ENCODE results near the gene TIAL1.
"Not testable (repeated sequence)": the region's sequence is repeated elsewhere in the genome, so short reads cannot be mapped to it uniquely, and the experiment has no call there.

TIAL1 gene

GRCh38 chr10:119535305-119535704, 61.5 kb downstream of the TIAL1 start:
- Histone ChIP-seq H3K4me1 (peaks cover 50% of the 10 kb centered on the region), H3K36me3 (peaks cover 6% of the 10 kb centered on the region; the same call in 1 of the 2 replicates), H3K4me3 (no peak overlapping the region), H3K4me2 (no peak overlapping the region), H3K27me3 (no peaks in the 10 kb centered on the region), H3K9ac (no peak overlapping the region), H4K20me1 (peaks cover 45% of the 10 kb centered on the region), H3K9me3 (no peaks in the 10 kb centered on the region), H3K27ac (no peak overlapping the region)
- TF ChIP-seq Cebpa-rat (IDR thresholded peaks at IDR 0.05): no peak

GRCh38 chr10:119533473-119533872, 63.3 kb downstream of the TIAL1 start:
- H3K4me1 ChIP-seq: peaks cover 42% of the 10 kb centered on the region

GRCh38 chr10:119532791-119533190, 64.0 kb downstream of the TIAL1 start:
- not testable (repeated sequence) for H3K27me3 ChIP-seq, H3K4me3 ChIP-seq, H3K9me3 ChIP-seq, H3K4me2 ChIP-seq, H3K9ac ChIP-seq, H3K27ac ChIP-seq, H3K36me3 ChIP-seq
- H3K4me1 ChIP-seq: peaks cover 36% of the 10 kb centered on the region
- H4K20me1 ChIP-seq: peaks cover 23% of the 10 kb centered on the region

More at GRCh38 chr10:119533473-119533872, 63.3 kb downstream of the TIAL1 start:
- peaks cover 6% of the 10 kb centered on the region; the same call in 1 of the 2 replicates for H3K36me3 ChIP-seq
- H3K4me3 ChIP-seq: no peak overlapping the region
- TF ChIP-seq Cebpa-rat (IDR thresholded peaks at IDR 0.05): no peak
- H4K20me1 ChIP-seq: peaks cover 27% of the 10 kb centered on the region
- H3K4me2 ChIP-seq: no peak overlapping the region
- no peak overlapping the region for H3K9ac ChIP-seq
- H3K27me3 ChIP-seq: no peaks in the 10 kb centered on the region
- H3K27ac ChIP-seq: no peak overlapping the region
- no peaks in the 10 kb centered on the region for H3K9me3 ChIP-seq

GRCh38 chr10:119532251-119532650, 64.5 kb downstream of the TIAL1 start:
- not testable (repeated sequence) for H3K4me2 ChIP-seq, H3K9ac ChIP-seq, H3K36me3 ChIP-seq, H3K4me3 ChIP-seq, H3K27ac ChIP-seq, H3K9me3 ChIP-seq, H3K27me3 ChIP-seq
- H3K4me1 ChIP-seq: peaks cover 33% of the 10 kb centered on the region
- H4K20me1 ChIP-seq: peaks cover 23% of the 10 kb centered on the region

- no peak overlapping the region for H3K4me2 ChIP-seq
- peaks cover 2% of the 10 kb centered on the region; the same call in 1 of the 2 replicates for H3K36me3 ChIP-seq
- TF ChIP-seq Cebpa-rat (IDR thresholded peaks at IDR 0.05): no peak
- H3K9me3 ChIP-seq: no peaks in the 10 kb centered on the region
- no peaks in the 10 kb centered on the region for H3K27me3 ChIP-seq
- H4K20me1 ChIP-seq: peaks cover 21% of the 10 kb centered on the region
- no peak overlapping the region for H3K27ac ChIP-seq
- H3K4me3 ChIP-seq: no peak overlapping the region
- peaks cover 29% of the 10 kb centered on the region for H3K4me1 ChIP-seq
- no peak overlapping the region for H3K9ac ChIP-seq
Observed at GRCh38 chr10:119531067-119531466, 65.7 kb downstream of the TIAL1 start.

- H3K27ac ChIP-seq: not testable (repeated sequence)
Observed at GRCh38 chr10:119528663-119529237, 68.0 kb downstream of the TIAL1 start.

GRCh38 chr10:119526621-119527592, 69.9 kb downstream of the TIAL1 start:
- no peak overlapping the region for H3K27ac ChIP-seq
- H3K9ac ChIP-seq: no peak overlapping the region

More at GRCh38 chr10:119528663-119529237, 68.0 kb downstream of the TIAL1 start:
- Histone ChIP-seq H3K4me1 (peaks cover 22% of the 10 kb centered on the region), H3K4me2 (peak overlapping the region; percentile 5; the same call in 1 of the 2 replicates), H3K36me3 (peaks cover 18% of the 10 kb centered on the region), H4K20me1 (peaks cover 14% of the 10 kb centered on the region)
- not testable (repeated sequence) for H3K4me3 ChIP-seq, H3K9me3 ChIP-seq, H3K27me3 ChIP-seq, H3K9ac ChIP-seq

GRCh38 chr10:119526149-119526548, 70.6 kb downstream of the TIAL1 start:
- Histone ChIP-seq H3K27me3 (no peaks in the 10 kb centered on the region), H3K36me3 (peaks cover 39% of the 10 kb centered on the region), H3K4me3 (no peak overlapping the region), H3K27ac (no peak overlapping the region), H4K20me1 (peaks cover 7% of the 10 kb centered on the region; the same call in 1 of the 2 replicates), H3K9me3 (no peaks in the 10 kb centered on the region), H3K4me2 (no peak overlapping the region), H3K4me1 (peaks cover 31% of the 10 kb centered on the region), H3K9ac (no peak overlapping the region)
- no peak for TF ChIP-seq Cebpa-rat (IDR thresholded peaks at IDR 0.05)

More at GRCh38 chr10:119526621-119527592, 69.9 kb downstream of the TIAL1 start:
- Histone ChIP-seq H3K4me2 (no peak overlapping the region), H3K36me3 (peaks cover 36% of the 10 kb centered on the region), H3K9me3 (no peaks in the 10 kb centered on the region), H4K20me1 (peaks cover 11% of the 10 kb centered on the region), H3K4me3 (no peak overlapping the region), H3K27me3 (no peaks in the 10 kb centered on the region), H3K4me1 (peaks cover 23% of the 10 kb centered on the region)
- no peak for TF ChIP-seq Cebpa-rat (IDR thresholded peaks at IDR 0.05)

GRCh38 chr10:119525116-119525515, 71.6 kb downstream of the TIAL1 start:
- Histone ChIP-seq H3K4me2 (no peak overlapping the region), H3K27me3 (no peaks in the 10 kb centered on the region), H3K4me1 (peaks cover 32% of the 10 kb centered on the region), H3K36me3 (peaks cover 39% of the 10 kb centered on the region), H3K27ac (no peak overlapping the region), H4K20me1 (peaks cover 7% of the 10 kb centered on the region; the same call in 1 of the 2 replicates), H3K4me3 (no peak overlapping the region), H3K9me3 (no peaks in the 10 kb centered on the region), H3K9ac (no peak overlapping the region)
- no peak for TF ChIP-seq Cebpa-rat (IDR thresholded peaks at IDR 0.05)

GRCh38 chr10:119524720-119525070, 72.1 kb downstream of the TIAL1 start:
- no peak for TF ChIP-seq Cebpa-rat (IDR thresholded peaks at IDR 0.05)
- Histone ChIP-seq H3K9ac (no peak overlapping the region), H3K4me3 (no peak overlapping the region), H3K9me3 (no peaks in the 10 kb centered on the region), H3K4me2 (no peak overlapping the region), H4K20me1 (peaks cover 7% of the 10 kb centered on the region; the same call in 1 of the 2 replicates), H3K36me3 (peaks cover 39% of the 10 kb centered on the region), H3K4me1 (peaks cover 32% of the 10 kb centered on the region), H3K27ac (no peak overlapping the region), H3K27me3 (no peaks in the 10 kb centered on the region)
